ENCODE results near the gene PTCRA. TPM values are rescaled to one million over a fixed set of nuclear protein-coding genes. Genes with fewer than 3 reads are reported as not detected.
"Not testable (repeated sequence)": the region's sequence is repeated elsewhere in the genome, so short reads cannot be mapped to it uniquely, and the experiment has no call there.

PTCRA gene
- total RNA-seq, 2 donors from 2014 or later: not detected

DNA sequence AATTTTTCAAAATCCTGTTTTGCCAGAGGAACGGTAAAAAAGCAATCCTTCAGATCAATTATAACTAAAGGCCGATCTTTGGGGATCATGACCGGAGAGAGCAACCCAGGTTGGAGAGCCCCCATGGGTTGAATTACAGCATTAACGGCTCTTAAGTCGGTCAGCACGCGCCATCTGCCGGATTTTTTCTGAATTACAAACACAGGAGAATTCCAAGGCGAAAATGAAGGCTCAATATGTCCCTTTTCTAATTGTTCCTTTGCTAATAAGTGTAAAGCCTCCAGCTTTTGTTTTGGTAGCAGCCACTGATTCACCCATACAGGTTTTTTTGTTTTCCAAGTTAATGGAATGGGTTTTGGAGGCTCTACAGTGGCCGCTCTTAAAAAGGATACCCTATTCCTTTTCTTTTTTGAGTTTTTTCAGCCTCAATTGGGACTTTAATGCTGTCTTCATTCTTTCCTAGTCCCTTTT lies 16.9 kb upstream of the PTCRA start:
- WGBS, 2 donors: 9 to 10% methylated on average over 10 of the region's 10 CpGs
- Histone ChIP-seq H3K9me3 (no peaks in the 10 kb centered on the region), H3K27ac (no peak overlapping the region), H3K4me3 (no peak overlapping the region), H3K27me3 (no peaks in the 10 kb centered on the region), H3K4me1 (peaks cover 33% of the 10 kb centered on the region), H3K36me3 (replicated peaks in 1 of 2; ENCODE audit: insufficient read depth in 1 of 2, low read depth in 2 of 2) (no peaks in the 10 kb centered on the region)
- DNase-seq (peak; percentile 77 to 84 (median 78)), ATAC-seq (no peak)
- no peak for TF ChIP-seq POLR2A (IDR thresholded peaks at IDR 0.05)
- TF ChIP-seq, protein P1, sequence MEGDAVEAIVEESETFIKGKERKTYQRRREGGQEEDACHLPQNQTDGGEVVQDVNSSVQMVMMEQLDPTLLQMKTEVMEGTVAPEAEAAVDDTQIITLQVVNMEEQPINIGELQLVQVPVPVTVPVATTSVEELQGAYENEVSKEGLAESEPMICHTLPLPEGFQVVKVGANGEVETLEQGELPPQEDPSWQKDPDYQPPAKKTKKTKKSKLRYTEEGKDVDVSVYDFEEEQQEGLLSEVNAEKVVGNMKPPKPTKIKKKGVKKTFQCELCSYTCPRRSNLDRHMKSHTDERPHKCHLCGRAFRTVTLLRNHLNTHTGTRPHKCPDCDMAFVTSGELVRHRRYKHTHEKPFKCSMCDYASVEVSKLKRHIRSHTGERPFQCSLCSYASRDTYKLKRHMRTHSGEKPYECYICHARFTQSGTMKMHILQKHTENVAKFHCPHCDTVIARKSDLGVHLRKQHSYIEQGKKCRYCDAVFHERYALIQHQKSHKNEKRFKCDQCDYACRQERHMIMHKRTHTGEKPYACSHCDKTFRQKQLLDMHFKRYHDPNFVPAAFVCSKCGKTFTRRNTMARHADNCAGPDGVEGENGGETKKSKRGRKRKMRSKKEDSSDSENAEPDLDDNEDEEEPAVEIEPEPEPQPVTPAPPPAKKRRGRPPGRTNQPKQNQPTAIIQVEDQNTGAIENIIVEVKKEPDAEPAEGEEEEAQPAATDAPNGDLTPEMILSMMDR (IDR thresholded peaks at IDR 0.05): peak; percentile 58 to 86 (median 74)
- intact Hi-C loops (cut with DNase I): no loop called here

DNA sequence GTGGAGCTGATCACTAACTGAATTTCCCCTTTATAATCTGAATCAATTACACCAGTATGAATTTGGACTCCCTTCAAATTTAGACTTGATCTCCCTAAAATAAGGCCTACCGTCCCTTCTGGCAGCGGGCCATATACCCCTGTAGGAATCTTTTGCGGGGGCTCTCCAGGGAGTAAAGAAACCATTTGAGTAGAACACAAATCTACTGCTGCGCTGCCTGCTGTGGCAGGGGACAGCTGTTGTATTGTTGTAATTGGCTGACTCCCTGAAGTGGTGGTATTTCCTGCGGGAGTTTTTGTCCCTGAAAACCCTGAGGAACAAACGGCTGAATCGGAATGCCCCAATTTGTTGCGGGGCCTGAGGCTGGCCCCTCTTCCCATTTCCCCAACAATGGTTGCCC lies 16.0 kb upstream of the PTCRA start:
- ATAC-seq (no peak), DNase-seq (no peak)
- no peak overlapping the region for H3K4me3 ChIP-seq
- no peaks in the 10 kb centered on the region for H3K27me3 ChIP-seq
- H3K4me1 ChIP-seq: peaks cover 33% of the 10 kb centered on the region
- no peaks in the 10 kb centered on the region for H3K36me3 ChIP-seq (replicated peaks in 1 of 2; ENCODE audit: insufficient read depth in 1 of 2, low read depth in 2 of 2)
- 63 to 73% methylated on average over 8 of the region's 8 CpGs for WGBS, 2 donors
- TF ChIP-seq POLR2A (IDR thresholded peaks at IDR 0.05): no peak
- TF ChIP-seq, protein P1 (IDR thresholded peaks at IDR 0.05): no peak
- H3K27ac ChIP-seq: no peak overlapping the region
- no peaks in the 10 kb centered on the region for H3K9me3 ChIP-seq
- intact Hi-C loops (cut with DNase I): no loop called here

DNA sequence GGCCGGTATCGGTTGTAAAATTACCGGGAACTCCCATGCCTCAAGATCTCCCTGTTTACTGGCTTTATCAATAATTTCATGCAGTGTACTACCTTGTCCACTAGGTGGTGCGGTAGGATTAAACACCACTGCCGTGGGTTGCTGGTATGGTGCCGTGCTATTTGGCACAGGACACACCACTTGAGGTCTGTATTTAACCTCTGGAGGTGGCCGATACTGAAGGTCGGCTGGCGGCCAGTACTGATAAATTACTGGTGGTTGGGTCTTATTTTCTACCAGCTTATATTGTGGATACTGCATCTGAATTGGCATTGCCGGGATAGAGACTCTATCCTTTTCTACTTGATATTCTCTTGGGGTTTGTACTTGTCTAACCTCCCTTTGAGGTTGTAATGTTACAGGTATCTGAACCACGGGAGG lies 14.3 kb upstream of the PTCRA start:
- no peaks in the 10 kb centered on the region for H3K27me3 ChIP-seq
- 2 to 3% methylated on average over 11 of the region's 11 CpGs for WGBS, 2 donors
- intact Hi-C loops (cut with DNase I): no loop called here
- H3K36me3 ChIP-seq (replicated peaks in 1 of 2; ENCODE audit: insufficient read depth in 1 of 2, low read depth in 2 of 2): no peaks in the 10 kb centered on the region
- DNase-seq (peak; percentile 84 to 94 (median 93)), ATAC-seq (peak; percentile 99)
- H3K4me1 ChIP-seq: peaks cover 33% of the 10 kb centered on the region
- H3K4me3 ChIP-seq: no peak overlapping the region
- peak overlapping the region; percentile 15 to 83 (median 73) for H3K27ac ChIP-seq
- no peaks in the 10 kb centered on the region for H3K9me3 ChIP-seq
- no peak for TF ChIP-seq POLR2A (IDR thresholded peaks at IDR 0.05)
- TF ChIP-seq, protein P1 (IDR thresholded peaks at IDR 0.05): peak; percentile 81 to 99 (median 97)

DNA sequence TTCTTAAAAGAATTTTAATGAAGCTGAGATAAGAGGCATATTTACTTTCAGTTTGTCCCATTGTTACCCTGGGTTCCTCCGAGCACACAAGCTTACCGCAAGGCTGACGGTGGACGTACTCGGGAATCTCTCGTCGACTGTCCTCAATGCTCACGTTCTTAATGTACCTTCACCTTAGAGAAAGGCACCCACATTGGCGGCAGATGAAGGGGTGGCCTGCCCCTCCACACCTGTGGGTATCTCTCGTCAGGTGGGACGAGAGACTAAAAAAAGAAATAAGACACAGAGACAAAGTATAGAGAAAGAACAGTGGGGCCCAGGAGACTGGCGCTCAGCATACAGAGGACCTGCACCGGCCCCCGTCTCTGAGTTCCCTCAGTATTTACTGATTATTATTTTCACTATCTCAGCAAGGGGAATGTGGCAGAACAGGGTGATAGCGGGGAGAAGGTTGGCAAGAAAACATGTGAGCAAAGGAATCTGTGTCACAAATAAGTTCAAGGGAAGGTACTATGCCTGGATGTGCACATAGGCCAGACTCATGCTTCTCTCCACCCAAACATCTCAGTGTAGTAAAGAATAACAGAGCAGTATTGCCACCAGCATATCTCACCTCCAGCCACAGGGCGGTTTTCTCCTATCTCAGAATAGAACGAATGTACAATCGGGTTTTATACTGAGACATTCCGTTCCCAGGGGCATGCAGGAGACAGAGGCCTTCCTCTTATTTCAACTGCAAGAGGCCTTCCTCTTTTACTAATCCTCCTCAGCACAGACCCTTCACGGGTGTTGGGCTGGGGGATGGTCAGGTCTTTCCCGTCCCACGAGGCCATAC lies 13.2 kb upstream of the PTCRA start:
- H3K36me3 ChIP-seq (replicated peaks in 1 of 2; ENCODE audit: insufficient read depth in 1 of 2, low read depth in 2 of 2); H3K27me3 ChIP-seq; H3K4me3 ChIP-seq; H3K9me3 ChIP-seq; intact Hi-C loops (cut with DNase I): not testable (repeated sequence)
- TF ChIP-seq POLR2A (IDR thresholded peaks at IDR 0.05): peak in 2 of 3 donors; percentile 61 to 62
- TF ChIP-seq, protein P1 (IDR thresholded peaks at IDR 0.05): peak in 3 of 7 experiments; percentile 9 to 30 (median 21)
- H3K4me1 ChIP-seq: peaks cover 33% of the 10 kb centered on the region
- peak overlapping the region; percentile 58 to 83 (median 73) for H3K27ac ChIP-seq
- peak; percentile 40 for ATAC-seq
- 20 to 27% methylated on average over 22 of the region's 22 CpGs for WGBS, 2 donors
- DNase-seq: peak in 3 of 4 donors; percentile 23 to 44 (median 37)

Data from body of pancreas (tissue), 4 donors.